K562 (cell line): ENCODE measurements around the gene OR52E6. TPM values are rescaled to one million over a fixed set of nuclear protein-coding genes. Genes with fewer than 3 reads are reported as not detected.

Experiments
- ATAC-seq: fragments of 200-7000 bp; cut with Tn5 transposase; 3 replicates; pipeline ENCODE4 v1.9.1; 2020; ENCODE audit warnings: moderate library complexity
- BruUV-seq: library from RNA; stranded (reverse); fragments of 400-500 nt; replicated peaks from 2 replicates; lab custom pipeline; 2021; lab: Mats Ljungman, UMichigan
- CTCF ChIA-PET: fragments of 300-600 bp; formaldehyde crosslinking; extraction: SDS; loops from one replicate; lab custom pipeline; 2021; ENCODE audit warnings: low intra/inter-chr PET ratio; lab: Yijun Ruan, JAX
- POLR2A ChIA-PET: fragments of 300-600, 350-650 bp; sonication (Branson Sonifier 250); formaldehyde crosslinking; extraction: SDS; loops from one replicate; lab custom pipeline; 2021; ENCODE audit warnings: antibody characterized with exemption, inconsistent platforms; lab: Yijun Ruan, JAX
- DNase-seq, 4 experiments: peaks; one replicate each; pipeline versions ENCODE4 v3.0.0 to v3.0.0-alpha.2; 2011 to 2018; ENCODE audit warnings: low spot score in 3 of 4, mixed read lengths in 3 of 4; ENCODE audit errors: extremely low read depth in 1 of 4
- FAIRE-seq: peaks from 2 replicates; lab custom pipeline; 2011; peaks lifted over from hg19 to GRCh38; lab: Jason Lieb, UNC
- H2AFZ ChIP-seq: 2 replicates; pipeline ENCODE4 v1.6.0; 2011; ENCODE audit warnings: low read depth, low read length, control low read depth, inconsistent platforms
- H3K27ac ChIP-seq: fragments of 200-600 bp; 3 replicates; pipeline ENCODE4 v1.8.0; 2011; ENCODE audit warnings: low read depth, mild to moderate bottlenecking, control low read depth, inconsistent platforms, low read length, moderate library complexity, mixed read lengths; ENCODE audit errors: extremely low read depth
- H3K27me3 ChIP-seq, 2 experiments: fragments of 300-600 bp in 1 of 2; 2 replicates in 1 of 2; 3 replicates in 1 of 2; pipeline versions ENCODE4 v1.6.0 to v1.8.0; 2011; ENCODE audit warnings: inconsistent platforms in 2 of 2, low read length in 2 of 2, mild to moderate bottlenecking in 1 of 2, mixed read lengths in 1 of 2, moderate library complexity in 1 of 2; ENCODE audit not compliant: control insufficient read depth in 2 of 2, insufficient read depth in 2 of 2
- H3K36me3 ChIP-seq: fragments of 300-600 bp; 3 replicates; pipeline ENCODE4 v1.8.0; 2011; ENCODE audit warnings: mild to moderate bottlenecking, low read length, inconsistent platforms; ENCODE audit not compliant: control insufficient read depth, insufficient read depth
- H3K4me1 ChIP-seq, 2 experiments: fragments of 200-600 bp in 1 of 2; replicated peaks in 1 of 2; 2 replicates in 1 of 2; 3 replicates in 1 of 2; pipeline versions ENCODE4 v1.5.1 to v1.8.0; 2011; ENCODE audit warnings: inconsistent platforms in 2 of 2, low read length in 2 of 2, mild to moderate bottlenecking in 1 of 2, mixed read lengths in 1 of 2, moderate library complexity in 1 of 2; ENCODE audit not compliant: control insufficient read depth in 2 of 2, insufficient read depth in 2 of 2
- H3K4me2 ChIP-seq: 2 replicates; pipeline ENCODE4 v1.6.1; 2011; ENCODE audit warnings: low read length, control low read depth, inconsistent platforms, mixed read lengths; ENCODE audit not compliant: insufficient read depth
- H3K4me3 ChIP-seq: fragments of 200-600 bp; sonication (generic), shearing (Covaris generic); 2 replicates; pipeline ENCODE4 v1.5.1; 2016; ENCODE audit warnings: control low read depth, inconsistent platforms
- H3K79me2 ChIP-seq: fragments of 200-600 bp; 3 replicates; pipeline ENCODE4 v1.8.0; 2011; ENCODE audit warnings: low read length, inconsistent platforms; ENCODE audit not compliant: control insufficient read depth, insufficient read depth
- H3K9ac ChIP-seq, 2 experiments: 2 replicates each; pipeline versions ENCODE4 v1.6.0 to v1.6.1; 2011; ENCODE audit warnings: low read depth in 2 of 2, low read length in 2 of 2, control low read depth in 1 of 2, inconsistent platforms in 1 of 2, mild to moderate bottlenecking in 1 of 2, mixed read lengths in 1 of 2; ENCODE audit not compliant: insufficient read depth in 1 of 2
- H3K9me1 ChIP-seq: one replicate; pipeline ENCODE4 v1.6.0; 2011; ENCODE audit warnings: inconsistent platforms, mild to moderate bottlenecking, low read length, moderate library complexity; ENCODE audit not compliant: control insufficient read depth, insufficient read depth
- H3K9me3 ChIP-seq: replicated peaks from 2 replicates; pipeline ENCODE4 v1.5.1; 2011; ENCODE audit warnings: low read depth, low read length, inconsistent platforms; ENCODE audit not compliant: control insufficient read depth, insufficient read depth
- H4K20me1 ChIP-seq: replicated peaks from 2 replicates; pipeline ENCODE4 v1.6.1; 2011; ENCODE audit warnings: low read length, inconsistent platforms, mixed read lengths; ENCODE audit not compliant: control insufficient read depth, insufficient read depth
- CSDE1 ChIP-seq, 2 experiments: fragments of 450-650 bp; IDR thresholded peaks; 2 replicates each; pipeline ENCODE4 v1.6.1; 2016; ENCODE audit warnings: mild to moderate bottlenecking in 1 of 2
- NFRKB ChIP-seq: fragments of 450-650 bp; IDR thresholded peaks from 2 replicates; pipeline ENCODE4 v1.6.1; 2016; ENCODE audit warnings: low read depth
- POLR2AphosphoS2 ChIP-seq: IDR thresholded peaks from 2 replicates; pipeline ENCODE4 v1.6.1; 2012; ENCODE audit warnings: low read length, improper control_type of control experiment
- RB1 ChIP-seq: fragments of 450-650 bp; IDR thresholded peaks from 2 replicates; pipeline ENCODE4 v1.6.1; 2017; ENCODE audit warnings: low read depth, mild to moderate bottlenecking
- STAT5B ChIP-seq: fragments of 250-450 bp; sonication (Bioruptor Pico); IDR thresholded peaks from 2 replicates; pipeline ENCODE4 v1.8.0; 2021; ENCODE audit warnings: mild to moderate bottlenecking, inconsistent platforms
- TFAP4 ChIP-seq: sonication (generic); formaldehyde crosslinking; IDR thresholded peaks from 2 replicates; pipeline ENCODE4 v1.8.0; 2022; ENCODE audit warnings: missing genetic modification reagents, mild to moderate bottlenecking, moderate library complexity, borderline replicate concordance
- ZBTB40 ChIP-seq, 2 experiments: fragments of 450-650 bp in 1 of 2; sonication (generic) in 1 of 2; formaldehyde crosslinking in 1 of 2; IDR thresholded peaks; 2 replicates each; pipeline versions ENCODE4 v1.7.1 to v1.9.0; 2016 to 2022; ENCODE audit warnings: inconsistent platforms in 1 of 2, mild to moderate bottlenecking in 1 of 2, missing genetic modification reagents in 1 of 2
- in situ Hi-C: fragments of 300-500 bp; cut with MboI; formaldehyde crosslinking; loops from 4 replicates; pipeline ENCODE4 v1.15.0; 2018; ENCODE audit warnings: inconsistent platforms, mixed read lengths
- intact Hi-C: fragments of 100-400 bp; cut with micrococcal nuclease; formaldehyde crosslinking; loops from 2 replicates; pipeline ENCODE4 v1.14.2; 2022
- polyA plus RNA-seq, 8 experiments: library from polyadenylated mRNA; depleted of rRNA in 4 of 8; stranded (reverse) in 5 of 8; unstranded in 3 of 8; fragments of >200 nt; fragmentation: Nextera tagmentation in 2 of 8; fragmentation: Illumina TruSeq in 1 of 8; extraction: Ambion mirVana in 2 of 8; extraction: Trizol in 1 of 8; gene quantifications; 2 replicates each; pipeline versions ENCODE4 v1.2.1 to v1.2.3, GENCODE V29; 2011 to 2014; ENCODE audit warnings: inconsistent platforms in 1 of 8, missing spikeins in 1 of 8
- total RNA-seq, 7 experiments: library from RNA; depleted of rRNA in 6 of 7; stranded (reverse); fragments of >200 nt in 6 of 7; fragmentation: Illumina TruSeq in 2 of 7; extraction: Trizol in 2 of 7; gene quantifications; 2 replicates each; pipeline versions ENCODE4 v1.2.1 to v1.2.3, GENCODE V29; 2011 to 2021; ENCODE audit warnings: low replicate concordance in 1 of 7
- TF ChIP-seq, protein P1 (sequence below): fragments of 250-450 bp; sonication (Bioruptor Pico); IDR thresholded peaks from 2 replicates; pipeline ENCODE4 v1.5.0; 2022; ENCODE audit warnings: mild to moderate bottlenecking
- TF ChIP-seq, protein P2 (sequence below): fragments of 450-650 bp; formaldehyde crosslinking; IDR thresholded peaks from 2 replicates; pipeline ENCODE4 v1.4.0; 2020; ENCODE audit warnings: mild to moderate bottlenecking, moderate library complexity

OR52E6 gene
- total and polyA plus RNA-seq, 9 of the 15 experiments (the other 6 are each of a cell fraction or from before 2014, with no cell fraction given) = not detected

DNA sequence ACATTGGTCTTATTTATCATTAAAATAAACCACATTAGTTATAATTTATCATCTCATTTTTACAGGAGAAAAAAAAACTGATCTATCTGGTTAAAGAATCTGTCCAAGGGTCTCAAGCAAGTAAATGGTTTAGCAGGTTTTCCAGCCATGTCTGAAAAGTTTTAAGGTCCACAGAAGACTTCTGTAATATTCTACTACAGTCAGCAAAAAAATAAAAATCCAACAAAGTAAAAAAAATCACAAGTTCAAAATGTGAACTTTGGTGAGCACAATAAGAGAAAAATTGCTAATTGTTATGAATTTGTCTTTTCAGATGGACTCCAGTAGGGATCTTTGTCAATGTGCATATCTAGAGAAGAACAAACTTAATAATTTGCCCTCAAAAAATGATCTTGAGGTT is 40.1 kb upstream of the OR52E6 start:
- Histone ChIP-seq H3K27ac (no peak overlapping the region), H3K4me2 (no peak overlapping the region), H3K4me1 (no peaks in the 10 kb centered on the region), H3K27me3 (peaks cover 0 to 3% of the 10 kb centered on the region in 2 experiments; a peak in 1 of 5 replicates), H3K79me2 (no peaks in the 10 kb centered on the region), H2AFZ (no peak overlapping the region), H3K9ac (no peak overlapping the region), H4K20me1 (no peaks in the 10 kb centered on the region), H3K9me3 (no peaks in the 10 kb centered on the region), H3K4me3 (no peak overlapping the region), H3K9me1 (no peaks in the 10 kb centered on the region), H3K36me3 (no peaks in the 10 kb centered on the region)
- intact Hi-C loops = no loop called here
- FAIRE-seq = no peak
- no peak for DNase-seq
- ChIA-PET POLR2A (interaction anchor here (0.7 to 1.1 kb wide), 3 partner anchors 27 to 349 kb away, joined by 4 read pairs; no protein-coding TSS in a partner anchor), CTCF (no interaction called here)
- no TSS peak for BruUV-seq
- in situ Hi-C loops = loop anchor here (10.0 kb wide), 1 partner anchor 277 kb away; no protein-coding TSS in a partner anchor
- ATAC-seq = no peak
- TF ChIP-seq, protein P1, sequence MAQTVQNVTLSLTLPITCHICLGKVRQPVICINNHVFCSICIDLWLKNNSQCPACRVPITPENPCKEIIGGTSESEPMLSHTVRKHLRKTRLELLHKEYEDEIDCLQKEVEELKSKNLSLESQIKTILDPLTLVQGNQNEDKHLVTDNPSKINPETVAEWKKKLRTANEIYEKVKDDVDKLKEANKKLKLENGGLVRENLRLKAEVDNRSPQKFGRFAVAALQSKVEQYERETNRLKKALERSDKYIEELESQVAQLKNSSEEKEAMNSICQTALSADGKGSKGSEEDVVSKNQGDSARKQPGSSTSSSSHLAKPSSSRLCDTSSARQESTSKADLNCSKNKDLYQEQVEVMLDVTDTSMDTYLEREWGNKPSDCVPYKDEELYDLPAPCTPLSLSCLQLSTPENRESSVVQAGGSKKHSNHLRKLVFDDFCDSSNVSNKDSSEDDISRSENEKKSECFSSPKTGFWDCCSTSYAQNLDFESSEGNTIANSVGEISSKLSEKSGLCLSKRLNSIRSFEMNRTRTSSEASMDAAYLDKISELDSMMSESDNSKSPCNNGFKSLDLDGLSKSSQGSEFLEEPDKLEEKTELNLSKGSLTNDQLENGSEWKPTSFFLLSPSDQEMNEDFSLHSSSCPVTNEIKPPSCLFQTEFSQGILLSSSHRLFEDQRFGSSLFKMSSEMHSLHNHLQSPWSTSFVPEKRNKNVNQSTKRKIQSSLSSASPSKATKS (CRISPR knock-in tag) = no peak
- no peak for TF ChIP-seq RB1
- TF ChIP-seq CSDE1 (IDR thresholded peaks at IDR 0.05) = no peak
- no peak for TF ChIP-seq TFAP4
- TF ChIP-seq, protein P2, sequence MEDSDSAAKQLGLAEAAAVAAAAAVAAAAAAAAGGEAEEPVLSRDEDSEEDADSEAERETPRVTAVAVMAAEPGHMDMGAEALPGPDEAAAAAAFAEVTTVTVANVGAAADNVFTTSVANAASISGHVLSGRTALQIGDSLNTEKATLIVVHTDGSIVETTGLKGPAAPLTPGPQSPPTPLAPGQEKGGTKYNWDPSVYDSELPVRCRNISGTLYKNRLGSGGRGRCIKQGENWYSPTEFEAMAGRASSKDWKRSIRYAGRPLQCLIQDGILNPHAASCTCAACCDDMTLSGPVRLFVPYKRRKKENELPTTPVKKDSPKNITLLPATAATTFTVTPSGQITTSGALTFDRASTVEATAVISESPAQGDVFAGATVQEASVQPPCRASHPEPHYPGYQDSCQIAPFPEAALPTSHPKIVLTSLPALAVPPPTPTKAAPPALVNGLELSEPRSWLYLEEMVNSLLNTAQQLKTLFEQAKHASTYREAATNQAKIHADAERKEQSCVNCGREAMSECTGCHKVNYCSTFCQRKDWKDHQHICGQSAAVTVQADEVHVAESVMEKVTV (CRISPR knock-in tag) = no peak
- TF ChIP-seq NFRKB = no peak
- TF ChIP-seq STAT5B (CRISPR knock-in tag) = no peak
- TF ChIP-seq POLR2AphosphoS2 = no peak
- no peak for TF ChIP-seq ZBTB40 (IDR thresholded peaks at IDR 0.05)
- no peak for TF ChIP-seq ZBTB40 (CRISPR knock-in tag; IDR thresholded peaks at IDR 0.05)
